Ramos (cell line): ENCODE measurements around the gene CCNL2.
"Not testable (repeated sequence)": the region's sequence is repeated elsewhere in the genome, so short reads cannot be mapped to it uniquely, and the experiment has no call there.

Experiments used
- in situ Hi-C: fragments of 300-500 bp; cut with MboI; formaldehyde crosslinking; loops from one replicate; pipeline ENCODE4 v1.14.3; 2022; ENCODE audit warnings: low sequenced_read_pairs; ENCODE audit not compliant: unreplicated experiment

The CCNL2 gene

DNA sequence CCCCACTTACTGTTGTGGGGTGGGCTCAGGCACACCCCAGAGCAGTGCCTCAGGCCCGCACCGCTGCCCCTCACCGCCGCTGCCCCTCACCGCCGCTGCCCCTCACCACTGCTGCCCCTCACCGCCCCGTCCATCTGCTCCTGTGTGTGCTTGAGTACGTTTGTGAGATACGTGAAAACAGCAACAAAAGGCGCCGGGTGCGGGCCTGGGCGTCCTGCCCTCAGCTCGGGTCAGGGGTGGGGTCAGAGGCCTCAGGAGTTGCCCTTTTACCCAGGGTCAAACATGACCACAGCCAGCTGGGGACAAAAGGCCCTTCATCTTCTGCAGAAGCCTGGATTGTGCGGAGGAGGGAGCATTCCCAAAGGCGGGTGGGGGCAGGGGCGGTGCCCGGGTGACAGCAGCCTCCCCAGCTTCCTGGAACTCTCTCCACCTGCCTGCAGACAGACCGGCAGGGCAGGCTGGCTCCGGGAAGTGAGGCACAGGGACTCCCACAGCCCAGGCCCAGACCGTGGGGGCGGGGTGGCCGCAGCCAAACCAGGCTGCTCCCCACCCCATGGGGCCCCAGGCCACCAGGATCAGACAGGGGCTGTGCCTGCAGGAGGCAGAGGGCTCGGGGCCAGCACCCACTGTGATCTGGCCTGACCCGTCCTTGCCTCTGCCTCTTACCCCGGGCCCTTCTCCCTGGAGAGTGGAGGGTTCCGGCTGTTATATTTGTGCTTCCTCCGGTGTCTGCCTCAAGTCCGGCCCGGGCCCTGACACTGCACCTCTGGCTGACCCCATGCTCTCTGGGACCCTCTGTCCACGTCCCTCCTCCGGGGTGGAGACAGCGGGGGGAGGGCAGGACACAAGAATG lies 34.0 kb upstream of the CCNL2 start:
- in situ Hi-C loops: no loop called here

DNA sequence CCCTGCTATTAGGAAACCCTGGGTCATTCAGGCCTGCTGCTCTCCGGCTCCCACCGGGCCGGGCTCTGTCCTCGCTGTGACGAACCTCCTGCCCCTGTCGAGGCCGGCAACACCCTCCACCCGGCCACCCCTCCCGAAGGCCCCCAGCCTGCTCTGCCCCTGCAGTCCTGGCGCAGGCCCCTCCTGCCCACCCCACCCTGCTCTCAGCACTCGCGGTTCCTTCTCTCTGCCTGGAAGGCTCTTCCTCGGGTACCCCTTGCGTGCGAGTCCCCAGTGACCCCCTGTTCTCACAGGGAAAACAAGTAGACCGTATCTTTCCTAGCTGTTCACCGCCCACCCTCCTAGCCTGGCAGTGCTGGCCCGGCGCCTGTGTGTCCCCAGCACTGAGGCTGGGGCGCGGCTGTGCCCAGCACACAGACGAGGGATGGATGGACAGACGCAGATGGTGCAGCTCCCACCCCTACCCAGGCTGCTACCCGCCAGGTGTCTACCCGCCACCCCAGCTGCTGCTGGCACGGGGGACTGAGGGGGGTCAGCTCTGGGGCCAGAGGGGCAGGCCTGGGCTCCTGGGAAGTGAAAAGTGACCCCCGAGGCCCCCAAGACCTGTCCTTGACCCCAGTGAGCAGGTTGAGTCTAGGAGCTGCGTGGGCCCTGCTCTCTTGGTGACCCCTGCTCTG lies 33.3 kb upstream of the CCNL2 start:
- in situ Hi-C loops: no loop called here

DNA sequence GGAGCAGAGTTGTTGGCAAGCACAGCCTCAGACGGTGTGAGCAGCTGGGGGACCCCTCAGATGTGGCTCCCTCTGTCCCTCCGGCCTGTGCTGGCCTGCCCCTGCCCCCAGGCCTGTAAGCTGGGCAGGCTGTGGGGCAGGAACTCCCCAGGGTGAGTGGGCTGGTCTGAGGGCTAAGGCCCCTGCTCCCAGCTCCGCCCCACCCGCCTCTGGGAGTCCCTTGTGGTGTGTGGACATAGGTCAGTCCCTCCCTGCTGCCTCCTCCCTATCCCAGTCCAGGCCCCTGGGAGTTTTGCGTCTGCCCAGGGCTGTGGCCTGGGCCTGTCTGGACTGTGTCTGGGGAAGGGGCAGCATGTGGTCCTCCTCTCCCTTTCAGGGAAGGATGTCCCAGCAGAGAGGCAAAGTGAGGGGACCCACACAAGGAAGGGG lies 32.7 kb upstream of the CCNL2 start:
- in situ Hi-C loops: no loop called here

DNA sequence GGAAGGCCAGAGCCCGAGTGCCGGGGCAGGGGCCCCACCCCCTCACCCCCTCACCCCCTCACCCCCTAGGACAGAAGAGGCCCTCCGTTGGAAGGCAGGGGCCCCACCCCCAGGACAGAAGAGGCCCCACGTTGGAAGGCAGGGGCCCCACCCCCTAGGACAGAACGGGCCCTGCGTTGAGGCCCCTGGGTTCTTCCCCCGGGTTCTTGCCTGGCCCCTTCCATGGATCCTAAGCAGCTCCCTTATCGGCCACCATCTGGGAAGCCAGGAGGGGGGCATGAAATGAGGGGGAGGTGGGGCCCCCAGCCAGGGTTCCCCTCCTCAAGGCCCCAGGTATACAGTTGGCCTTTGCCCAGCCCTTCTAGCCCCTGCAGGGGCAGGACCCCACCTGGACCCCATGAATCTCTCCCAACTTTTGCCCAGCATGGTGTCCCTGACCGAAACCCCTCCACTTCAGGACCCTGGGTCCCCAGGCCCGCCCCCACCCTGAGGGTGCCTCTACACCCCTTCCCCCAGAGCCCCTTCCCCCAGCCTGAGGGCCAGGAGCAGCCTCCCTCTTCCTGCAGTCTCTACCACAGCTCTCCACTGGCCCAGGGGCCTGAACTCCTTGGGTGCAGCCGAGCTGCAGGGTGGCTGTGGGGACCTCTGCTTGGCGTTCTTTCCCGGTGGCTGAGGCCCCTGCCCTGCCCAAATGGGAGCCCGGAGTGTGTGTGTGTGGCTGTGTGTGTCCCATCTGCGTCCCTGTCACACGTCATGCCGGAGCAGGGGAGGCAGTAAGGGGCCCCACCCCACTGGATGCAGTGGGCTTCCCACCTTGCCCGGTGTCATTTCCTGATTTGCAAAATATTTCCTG lies 32.1 kb upstream of the CCNL2 start:
- in situ Hi-C loops: no loop called here

DNA sequence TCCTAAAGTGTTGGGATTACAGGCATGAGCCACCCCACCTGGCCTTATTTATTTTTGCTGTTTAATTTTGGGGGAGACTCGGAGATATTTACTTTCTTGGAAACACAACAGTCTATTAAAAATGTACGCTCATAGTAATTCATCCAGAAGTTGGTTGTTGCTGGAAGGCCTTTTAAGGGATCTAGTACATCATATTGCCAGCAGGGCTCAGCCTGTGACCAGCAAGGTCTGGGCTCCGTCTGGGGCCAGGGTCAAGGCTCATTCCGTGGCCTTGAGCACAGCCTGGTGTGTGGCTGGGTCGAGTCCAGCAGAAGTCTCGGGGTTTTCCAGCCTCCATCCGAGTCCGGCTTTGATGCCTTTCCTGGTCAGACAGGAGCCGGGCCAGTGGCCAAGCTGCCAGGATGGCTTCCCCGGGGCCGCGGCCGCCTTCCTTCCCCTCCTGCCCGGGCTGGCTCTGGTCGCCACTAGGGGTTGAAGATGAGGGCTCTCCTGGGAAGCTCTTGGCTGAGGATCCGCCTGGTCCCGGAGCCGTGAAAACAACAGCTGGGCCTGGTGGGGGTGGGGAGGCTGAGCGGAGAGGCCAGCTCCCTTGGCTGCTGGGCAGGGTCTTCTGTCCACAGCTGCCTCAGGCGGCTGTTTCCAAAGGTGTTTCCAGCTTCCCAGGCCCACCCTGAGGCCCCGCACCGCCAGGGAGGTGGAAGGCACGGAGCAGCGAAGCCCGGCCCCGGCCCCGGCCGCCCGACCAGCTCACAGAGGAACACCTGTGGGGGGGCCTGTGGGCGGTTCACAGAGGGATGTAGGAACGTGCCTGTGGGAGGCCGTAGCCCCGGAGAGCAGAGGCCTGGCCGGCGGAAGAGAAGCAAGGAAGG lies 31.2 kb upstream of the CCNL2 start:
- in situ Hi-C loops: no loop called here

DNA sequence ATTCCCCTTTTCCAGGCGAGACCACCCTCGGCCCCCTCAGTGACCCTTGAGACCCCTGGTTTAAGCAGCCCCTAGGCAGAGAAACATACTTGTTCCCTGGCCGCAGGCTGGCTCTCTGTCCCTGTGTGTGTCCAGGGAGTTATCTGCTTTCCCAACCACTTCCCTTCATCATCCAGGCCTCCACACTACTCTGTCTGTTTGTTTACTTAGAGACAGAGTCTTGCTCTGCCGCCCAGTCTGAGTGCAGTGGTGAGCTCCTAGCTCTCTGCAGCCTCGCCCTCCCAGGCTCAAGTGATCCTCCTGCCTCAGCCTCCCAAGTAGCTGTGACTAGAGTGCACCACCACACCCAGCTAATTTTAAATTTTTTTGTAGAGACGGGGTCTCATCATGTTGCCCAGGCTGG lies 30.5 kb upstream of the CCNL2 start:
- in situ Hi-C loops: no loop called here

DNA sequence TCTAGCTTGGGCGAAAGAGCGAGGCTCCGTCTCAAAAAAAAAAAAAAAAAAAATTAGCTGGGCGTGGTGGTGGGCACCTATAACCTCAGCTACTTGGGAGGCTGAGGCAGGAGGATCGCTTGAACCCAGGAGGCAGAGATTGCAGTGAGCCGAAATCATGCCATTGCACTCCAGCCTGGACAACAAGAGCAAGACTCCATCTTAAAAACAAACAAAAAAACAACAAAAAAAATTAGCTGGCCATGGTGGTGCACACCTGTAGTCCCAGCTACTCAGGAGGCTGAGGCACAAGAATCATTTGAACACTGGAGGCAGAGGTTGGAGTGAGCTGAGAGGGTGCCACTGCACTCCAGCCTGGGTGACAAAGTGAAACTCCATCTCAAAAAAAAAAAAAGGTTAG lies 29.8 kb upstream of the CCNL2 start:
- in situ Hi-C loops: not testable (repeated sequence)

DNA sequence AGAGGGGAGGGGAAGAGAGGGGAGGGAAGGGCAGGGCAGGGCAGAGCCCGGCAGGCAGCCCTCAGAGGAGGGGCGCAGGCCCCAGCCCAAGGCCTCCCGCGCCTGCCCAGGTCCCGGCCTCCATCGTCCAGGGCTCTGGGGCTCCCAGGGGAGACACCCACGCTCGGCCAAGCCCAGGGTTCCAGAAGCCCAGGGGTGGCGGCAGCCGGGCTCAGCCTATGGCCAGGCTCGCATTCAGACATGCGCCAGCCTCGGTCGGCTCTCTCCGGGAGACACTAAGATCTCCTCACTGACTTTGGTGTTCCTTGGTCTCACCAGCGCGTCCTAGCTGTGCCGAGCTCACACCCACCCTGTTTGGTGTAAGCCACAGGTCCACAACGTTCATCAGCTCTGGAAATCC lies 29.0 kb upstream of the CCNL2 start:
- in situ Hi-C loops: no loop called here

DNA sequence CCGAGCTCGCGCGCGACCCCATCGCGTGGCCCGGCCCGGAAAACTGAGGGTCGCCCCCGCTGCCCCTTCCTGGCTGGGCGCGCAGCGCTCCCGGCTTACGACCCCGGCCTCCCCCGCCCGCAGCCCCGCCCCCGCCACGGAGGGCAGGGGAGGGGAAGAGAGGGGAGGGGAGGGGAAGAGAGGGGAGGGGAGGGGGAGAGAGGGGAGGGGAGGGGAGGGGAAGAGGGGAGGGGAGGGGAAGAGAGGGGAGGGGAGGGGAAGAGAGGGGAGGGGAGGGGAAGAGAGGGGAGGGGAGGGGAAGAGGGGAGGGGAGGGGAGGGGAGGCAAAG lies 28.6 kb upstream of the CCNL2 start:
- in situ Hi-C loops: no loop called here

DNA sequence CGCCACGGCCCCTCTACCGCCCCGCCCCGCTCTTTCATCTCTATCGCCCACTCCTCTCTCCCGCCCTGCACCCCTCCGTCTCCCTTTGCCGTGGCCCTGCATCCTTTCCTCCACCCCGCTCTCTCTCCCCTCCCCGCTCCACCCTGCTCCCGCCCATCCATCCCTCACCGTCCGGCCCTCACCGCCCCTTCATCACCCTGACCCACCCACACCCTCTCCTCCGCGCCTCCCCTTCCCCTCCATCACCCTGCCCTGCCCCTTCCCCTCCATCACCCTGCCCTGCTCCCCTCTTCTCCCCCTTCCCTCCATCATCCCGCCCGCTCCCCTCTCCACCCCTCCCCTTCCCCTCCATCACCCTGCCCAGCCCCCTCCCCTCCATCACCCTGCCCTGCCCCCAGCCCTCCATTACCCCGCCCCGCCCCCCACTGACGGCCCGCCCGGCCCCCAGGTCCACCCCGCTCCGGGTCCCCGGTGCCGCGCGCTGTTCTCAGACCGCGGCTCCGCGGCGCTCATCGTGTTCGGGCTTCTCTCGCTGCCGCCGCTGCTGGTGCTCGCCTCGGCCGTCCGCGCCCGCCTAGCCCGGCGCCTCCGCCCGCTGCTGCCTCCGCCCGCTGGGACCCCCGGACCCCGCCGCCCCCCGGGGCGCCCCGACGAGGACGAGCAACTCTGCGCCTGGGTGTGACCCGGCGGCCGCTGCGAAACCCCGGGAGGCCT lies 28.1 kb upstream of the CCNL2 start:
- in situ Hi-C loops: no loop called here

DNA sequence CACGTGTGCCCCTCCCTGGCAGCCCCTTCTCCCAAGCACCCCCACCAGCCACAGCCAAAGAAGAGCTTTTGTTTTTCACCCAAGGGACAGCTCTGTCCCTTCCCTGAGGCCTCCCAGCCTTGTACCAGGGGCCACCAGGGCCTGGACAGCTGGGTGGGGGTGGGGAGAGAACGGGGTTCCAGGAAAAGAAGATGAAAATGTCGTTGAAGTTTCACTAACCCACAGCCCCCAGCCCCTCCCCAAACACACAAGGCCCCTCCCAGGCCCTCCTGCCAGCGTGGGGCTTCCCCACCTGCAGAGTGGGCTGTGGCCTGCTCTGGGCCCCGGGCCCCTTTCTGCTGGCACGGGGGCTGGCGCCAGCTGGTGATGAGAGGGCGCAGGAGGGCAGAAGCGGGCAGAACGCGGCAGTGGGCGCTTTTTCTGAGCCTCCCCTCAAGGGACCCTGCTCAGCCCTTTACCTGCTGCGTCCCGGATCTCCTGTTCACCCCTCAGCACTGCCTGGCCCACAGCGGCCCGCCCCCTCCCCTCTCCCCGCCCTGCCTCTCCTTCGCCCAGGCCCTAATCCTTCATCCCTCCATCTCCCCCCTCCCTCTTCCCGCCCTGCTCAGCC lies 27.5 kb upstream of the CCNL2 start:
- in situ Hi-C loops: no loop called here

DNA sequence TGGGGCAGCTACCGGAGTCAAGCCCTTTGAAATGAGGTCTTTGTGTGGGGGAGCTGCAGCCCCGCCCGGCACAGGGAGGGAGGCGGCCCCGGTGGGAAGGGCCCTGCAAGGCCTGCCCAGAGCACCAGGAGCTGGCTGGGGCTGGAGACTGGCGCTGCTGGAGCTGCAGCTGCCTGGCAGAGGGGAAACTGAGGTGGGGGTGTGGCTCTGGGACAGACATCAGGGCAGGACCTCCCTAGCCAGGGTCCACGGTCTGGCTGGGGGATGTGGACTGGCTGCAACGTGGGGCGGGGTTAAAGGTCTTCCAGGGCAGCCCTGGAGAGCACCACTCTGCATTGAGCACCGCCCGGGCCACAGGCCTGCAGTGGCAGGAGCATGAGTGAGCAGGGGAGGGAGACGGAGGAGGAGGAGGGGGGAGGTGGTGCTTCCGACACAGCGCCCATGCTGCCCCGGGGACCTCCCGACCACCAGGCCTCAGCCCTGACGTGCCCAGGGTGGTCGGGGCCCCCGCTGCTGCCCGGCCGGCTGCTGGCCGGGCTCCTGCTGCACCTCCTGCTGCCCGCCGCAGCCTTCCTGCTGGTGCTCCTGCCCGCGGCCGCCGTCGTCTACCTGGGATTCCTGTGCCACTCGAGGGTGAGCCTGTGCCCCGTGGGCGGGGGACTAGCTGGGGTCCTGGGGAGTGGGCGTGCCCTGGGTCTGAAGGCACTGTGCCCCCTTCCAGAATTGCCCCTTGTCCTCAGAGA lies 26.8 kb upstream of the CCNL2 start:
- in situ Hi-C loops: no loop called here

DNA sequence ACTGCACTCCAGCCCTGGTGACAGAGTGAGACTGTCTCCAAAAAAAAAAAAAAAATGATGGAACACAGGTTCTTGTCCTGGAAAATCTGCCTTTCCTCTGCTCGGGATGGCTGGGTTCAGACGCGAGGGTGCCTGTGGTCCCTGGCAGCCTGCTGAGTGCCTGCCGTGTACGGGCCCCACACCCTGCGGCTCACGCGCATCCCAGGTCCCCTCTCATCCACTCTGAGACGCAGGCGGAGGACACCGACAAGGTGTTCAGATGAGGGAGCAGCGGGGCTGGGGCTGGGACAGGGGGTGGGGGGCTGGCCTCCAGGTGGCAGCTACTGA lies 26.3 kb upstream of the CCNL2 start:
- in situ Hi-C loops: no loop called here

DNA sequence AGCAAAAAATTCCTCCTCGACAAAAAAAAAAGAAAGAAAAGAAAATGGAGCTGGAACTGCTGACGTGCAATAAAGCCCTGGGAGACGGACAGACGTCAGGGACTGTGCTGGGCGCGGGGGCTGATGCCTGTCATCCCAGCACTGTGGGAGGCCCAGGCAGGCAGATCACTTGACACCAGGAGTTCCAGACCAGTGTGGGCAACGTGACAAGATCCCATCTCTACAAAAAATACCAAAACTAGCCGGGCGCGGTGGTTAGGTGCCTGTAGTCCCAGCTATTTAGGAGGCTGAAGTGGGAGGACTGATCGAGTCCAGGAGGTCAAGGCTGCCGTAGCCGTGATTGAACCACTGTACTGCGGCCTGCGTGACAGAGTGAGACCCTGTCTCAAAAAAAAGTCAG lies 25.6 kb upstream of the CCNL2 start:
- in situ Hi-C loops: no loop called here

DNA sequence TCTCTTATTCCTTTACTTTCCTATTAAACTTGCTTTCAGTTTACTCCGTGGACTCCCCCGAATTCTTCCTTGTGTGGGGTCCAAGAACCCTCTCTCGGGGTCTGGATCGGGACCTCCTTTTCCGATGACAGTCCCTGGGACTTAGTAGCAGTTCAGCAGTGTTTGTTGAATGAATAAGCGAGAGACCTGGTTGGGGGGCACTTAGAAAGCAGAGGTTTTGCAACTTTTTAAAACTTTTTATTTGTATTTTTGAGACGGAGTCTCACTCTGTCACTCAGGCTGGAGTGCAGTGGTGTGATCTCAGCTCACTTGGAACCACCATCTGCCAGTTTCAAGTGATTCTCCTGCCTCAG lies 24.1 kb upstream of the CCNL2 start:
- in situ Hi-C loops: no loop called here

DNA sequence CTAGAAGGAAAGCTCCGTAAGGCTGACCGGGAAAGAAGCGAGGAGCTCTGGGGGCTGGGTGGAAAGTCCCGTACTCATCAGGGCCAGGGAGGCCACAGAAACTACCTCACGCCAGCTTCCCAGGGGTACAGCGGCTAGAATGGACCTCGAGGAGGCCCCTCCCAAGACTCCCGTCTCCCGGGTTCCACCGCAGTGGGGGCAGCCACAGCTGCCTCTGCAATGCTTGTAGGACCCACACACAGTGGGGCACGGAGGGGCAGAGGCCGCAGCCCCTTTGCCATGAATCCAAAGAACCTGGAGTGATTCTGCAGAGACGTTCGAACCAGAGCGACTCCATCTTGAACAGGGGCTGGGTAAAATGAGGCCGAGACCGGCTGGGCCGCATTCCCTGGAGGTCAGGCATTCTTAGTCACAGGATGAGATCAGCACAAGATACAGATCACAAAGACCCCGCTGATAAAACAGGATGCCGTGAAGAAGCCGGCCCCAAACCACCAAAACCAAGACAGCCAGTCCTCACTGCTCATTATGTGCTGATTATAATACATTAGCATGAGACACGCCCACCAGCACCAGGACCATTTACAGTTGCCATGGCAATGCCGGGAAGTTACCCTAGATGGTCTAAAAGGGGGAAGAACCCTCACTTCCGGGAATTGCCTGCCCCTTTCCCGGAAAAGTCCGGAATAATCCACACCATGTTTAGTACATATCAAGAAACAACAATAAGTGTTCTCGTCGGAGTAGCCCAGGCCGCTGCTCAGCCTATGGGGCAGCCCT lies 23.5 kb upstream of the CCNL2 start:
- in situ Hi-C loops: no loop called here

DNA sequence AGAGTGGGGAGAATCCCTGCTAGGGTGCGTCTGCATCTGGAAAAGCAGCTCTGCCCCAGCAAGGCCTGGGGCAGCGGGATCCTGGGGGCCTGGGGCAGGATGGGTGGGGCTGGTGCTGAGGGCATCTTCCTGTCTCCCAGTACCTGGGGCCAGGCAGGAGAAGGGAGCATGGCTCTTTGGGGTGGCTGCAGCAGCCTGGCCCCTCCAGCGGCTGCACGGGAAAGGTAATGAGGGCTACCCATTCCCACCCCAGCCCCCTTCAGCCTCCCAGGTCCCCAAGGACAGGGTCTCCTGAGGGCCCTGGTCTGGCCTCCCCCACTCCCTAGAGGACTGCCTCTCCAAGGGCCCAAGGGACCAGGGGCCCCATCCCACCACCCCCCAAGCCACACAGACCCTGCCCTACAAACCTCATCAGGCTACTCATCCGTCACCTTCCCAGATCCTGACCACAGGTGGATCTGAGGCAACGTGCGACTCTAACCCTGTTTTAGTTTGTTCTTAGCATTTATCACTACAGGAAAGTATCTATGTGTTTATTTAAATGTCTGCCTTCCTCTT lies 22.9 kb upstream of the CCNL2 start:
- in situ Hi-C loops: no loop called here
